Large intestine (tissue), 3 donors: Measurements from ENCODE around the gene STXBP6. TPM values are rescaled to one million over a fixed set of nuclear protein-coding genes. Genes with fewer than 3 reads are reported as not detected.
"Not testable (repeated sequence)": the region's sequence is repeated elsewhere in the genome, so short reads cannot be mapped to it uniquely, and the experiment has no call there.

Source experiments
- DNase-seq, 2 donors: peaks; one replicate each; pipeline versions ENCODE4 v3.0.0 to v3.0.0-alpha.2; 2013
- H3K27ac ChIP-seq: one replicate; pipeline ENCODE4 v1.5.1; 2013; ENCODE audit warnings: low read length
- H3K27me3 ChIP-seq: 2 replicates; pipeline ENCODE4 v1.6.1; 2013; ENCODE audit warnings: low read length; ENCODE audit not compliant: control insufficient read depth, insufficient read depth
- H3K36me3 ChIP-seq: 2 replicates; pipeline ENCODE4 v1.6.1; 2013; ENCODE audit warnings: low read length; ENCODE audit not compliant: control insufficient read depth, insufficient read depth
- H3K4me1 ChIP-seq: one replicate; pipeline ENCODE4 v1.6.1; 2013; ENCODE audit warnings: low read length; ENCODE audit not compliant: control insufficient read depth, insufficient read depth
- H3K4me3 ChIP-seq: one replicate; pipeline ENCODE4 v1.5.1; 2013; ENCODE audit warnings: low read length
- H3K9me3 ChIP-seq: one replicate; pipeline ENCODE4 v1.6.1; 2013; ENCODE audit warnings: mild to moderate bottlenecking, low read depth, low read length, moderate library complexity; ENCODE audit not compliant: control insufficient read depth
- WGBS: methylation state at CpG from one replicate; pipeline ENCODE4 v1.1.5; 2013; ENCODE audit warnings: low lambda C conversion rate; ENCODE audit not compliant: insufficient coverage; 5-methylcytosine and 5-hydroxymethylcytosine counted together
- polyA plus RNA-seq: library from polyadenylated mRNA; unstranded; fragments of 120-200 nt; gene quantifications from one replicate; pipeline ENCODE4 v1.2.1, GENCODE V29; 2013

Gene STXBP6
- polyA plus RNA-seq, 1 donor = 27.8 TPM

- WGBS = no CpG with 5 or more reads among the region's 5 CpGs
- H3K27ac ChIP-seq = no peak overlapping the region
- H3K9me3 ChIP-seq = no peaks in the 10 kb centered on the region
- no peak overlapping the region for H3K4me3 ChIP-seq
- no peak for DNase-seq
- H3K27me3 ChIP-seq = no peaks in the 10 kb centered on the region
- H3K4me1 ChIP-seq = peaks cover 3% of the 10 kb centered on the region
- H3K36me3 ChIP-seq = no peaks in the 10 kb centered on the region
These were observed 109.6 kb downstream of the STXBP6 start for GRCh38 chr14:24940213-24940783.

- no peak for DNase-seq
- no peak overlapping the region for H3K27ac ChIP-seq
- H3K27me3 ChIP-seq = no peaks in the 10 kb centered on the region
- WGBS = no CpG with 5 or more reads among the region's 1 CpG
- H3K9me3 ChIP-seq = no peaks in the 10 kb centered on the region
- H3K4me3 ChIP-seq = no peak overlapping the region
- no peaks in the 10 kb centered on the region for H3K36me3 ChIP-seq
- peaks cover 3% of the 10 kb centered on the region for H3K4me1 ChIP-seq
These were observed 111.4 kb downstream of the STXBP6 start for GRCh38 chr14:24938593-24938992.

- no peak overlapping the region for H3K4me3 ChIP-seq
- no peaks in the 10 kb centered on the region for H3K9me3 ChIP-seq
- peaks cover 3% of the 10 kb centered on the region for H3K4me1 ChIP-seq
- H3K27me3 ChIP-seq = no peaks in the 10 kb centered on the region
- WGBS = no CpG with 5 or more reads among the region's 1 CpG
- H3K36me3 ChIP-seq = no peaks in the 10 kb centered on the region
- DNase-seq = no peak
- no peak overlapping the region for H3K27ac ChIP-seq
These were observed 112.6 kb downstream of the STXBP6 start for GRCh38 chr14:24937300-24937699.

- no CpG with 5 or more reads among the region's 2 CpGs for WGBS
- DNase-seq, H3K27me3 ChIP-seq, H3K36me3 ChIP-seq, H3K4me1 ChIP-seq, H3K9me3 ChIP-seq, H3K4me3 ChIP-seq, H3K27ac ChIP-seq: not testable (repeated sequence)
These were observed 113.2 kb downstream of the STXBP6 start for GRCh38 chr14:24936773-24937172.

GRCh38 chr14:24935796-24936195 lies 114.2 kb downstream of the STXBP6 start:
- Histone ChIP-seq H3K4me1 (no peaks in the 10 kb centered on the region), H3K27me3 (no peaks in the 10 kb centered on the region), H3K4me3 (no peak overlapping the region), H3K9me3 (no peaks in the 10 kb centered on the region), H3K36me3 (no peaks in the 10 kb centered on the region), H3K27ac (no peak overlapping the region)
- no CpG with 5 or more reads among the region's 1 CpG for WGBS
- DNase-seq = no peak

GRCh38 chr14:24928386-24928900 lies 121.5 kb downstream of the STXBP6 start:
- no CpG with 5 or more reads among the region's 1 CpG for WGBS
- H3K27ac ChIP-seq = no peak overlapping the region

GRCh38 chr14:24927809-24928208 lies 122.1 kb downstream of the STXBP6 start:
- no peak overlapping the region for H3K27ac ChIP-seq
- H3K9me3 ChIP-seq = no peaks in the 10 kb centered on the region
- no peak for DNase-seq
- no peak overlapping the region for H3K4me3 ChIP-seq
- H3K27me3 ChIP-seq = no peaks in the 10 kb centered on the region
- no peaks in the 10 kb centered on the region for H3K4me1 ChIP-seq
- no CpG with 5 or more reads among the region's 4 CpGs for WGBS
- no peaks in the 10 kb centered on the region for H3K36me3 ChIP-seq

More at GRCh38 chr14:24928386-24928900, 121.5 kb downstream of the STXBP6 start:
- no peaks in the 10 kb centered on the region for H3K4me1 ChIP-seq
- H3K27me3 ChIP-seq = no peaks in the 10 kb centered on the region
- H3K9me3 ChIP-seq = no peaks in the 10 kb centered on the region
- no peak for DNase-seq
- no peak overlapping the region for H3K4me3 ChIP-seq
- H3K36me3 ChIP-seq = no peaks in the 10 kb centered on the region

- Histone ChIP-seq H3K9me3 (no peaks in the 10 kb centered on the region), H3K4me3 (no peak overlapping the region), H3K4me1 (no peaks in the 10 kb centered on the region), H3K27ac (no peak overlapping the region), H3K36me3 (no peaks in the 10 kb centered on the region), H3K27me3 (no peaks in the 10 kb centered on the region)
- no peak for DNase-seq
- 80% methylated on average over 2 of the region's 5 CpGs for WGBS
These were observed 124.1 kb downstream of the STXBP6 start for GRCh38 chr14:24925771-24926374.

GRCh38 chr14:24924544-24924943 lies 125.4 kb downstream of the STXBP6 start:
- 100% methylated on average over 2 of the region's 3 CpGs for WGBS
- no peak for DNase-seq
- Histone ChIP-seq H3K4me1 (no peaks in the 10 kb centered on the region), H3K36me3 (no peaks in the 10 kb centered on the region), H3K4me3 (no peak overlapping the region), H3K9me3 (no peaks in the 10 kb centered on the region), H3K27me3 (no peaks in the 10 kb centered on the region), H3K27ac (no peak overlapping the region)

GRCh38 chr14:24921903-24922302 lies 128.0 kb downstream of the STXBP6 start:
- no peak overlapping the region for H3K4me3 ChIP-seq
- 100% methylated on average over 1 of the region's 1 CpG for WGBS
- H3K27ac ChIP-seq = no peak overlapping the region
- no peaks in the 10 kb centered on the region for H3K4me1 ChIP-seq
- H3K9me3 ChIP-seq = no peaks in the 10 kb centered on the region
- no peak for DNase-seq
- H3K36me3 ChIP-seq = no peaks in the 10 kb centered on the region
- H3K27me3 ChIP-seq = no peaks in the 10 kb centered on the region
